Stimulated activated CD8-positive, alpha-beta memory T cell treated with anti-CD3 and anti-CD28 coated beads, Interleukin-12 subunit alpha, Interleukin-12 subunit beta, amount 100 ng/mL, for 24 hours (primary cell): ENCODE measurements around the gene PTAFR.

Source experiments
- DNase-seq: peaks from one replicate; pipeline ENCODE4 v3.0.0-alpha.2; 2020; ENCODE audit errors: extremely low read depth

The PTAFR gene

DNA sequence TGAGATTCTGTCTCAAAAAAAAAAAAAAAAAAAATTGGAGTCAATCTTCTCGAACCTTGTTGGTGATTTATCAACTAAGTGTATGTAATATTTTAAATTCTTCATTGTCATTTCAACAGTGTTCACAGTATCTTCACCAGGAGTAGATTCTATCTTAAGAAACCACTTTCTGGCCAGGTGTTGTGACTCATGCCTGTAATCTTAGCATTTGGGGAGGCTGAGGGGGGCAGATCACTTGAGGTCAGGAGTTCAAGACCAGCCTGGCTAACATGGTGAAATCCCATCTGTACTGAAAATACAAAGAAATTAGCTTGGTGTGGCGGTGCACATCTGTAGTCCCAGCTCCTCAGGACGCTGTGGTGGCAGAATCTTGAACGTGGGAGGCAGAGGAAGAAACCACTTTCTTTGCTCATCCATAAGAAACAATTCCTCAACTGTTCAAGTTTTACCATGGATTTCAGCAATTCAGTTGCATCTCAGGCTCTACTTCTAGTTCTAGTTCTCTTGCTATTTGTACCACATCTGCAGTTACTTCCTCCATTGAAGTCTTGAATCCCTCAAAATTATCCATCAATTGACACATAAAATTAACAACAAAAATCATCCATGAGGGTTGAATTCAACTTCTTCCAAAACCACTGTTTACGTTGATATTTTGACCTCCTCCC, 57.7 kb downstream of the PTAFR start:
- DNase-seq: no peak

DNA sequence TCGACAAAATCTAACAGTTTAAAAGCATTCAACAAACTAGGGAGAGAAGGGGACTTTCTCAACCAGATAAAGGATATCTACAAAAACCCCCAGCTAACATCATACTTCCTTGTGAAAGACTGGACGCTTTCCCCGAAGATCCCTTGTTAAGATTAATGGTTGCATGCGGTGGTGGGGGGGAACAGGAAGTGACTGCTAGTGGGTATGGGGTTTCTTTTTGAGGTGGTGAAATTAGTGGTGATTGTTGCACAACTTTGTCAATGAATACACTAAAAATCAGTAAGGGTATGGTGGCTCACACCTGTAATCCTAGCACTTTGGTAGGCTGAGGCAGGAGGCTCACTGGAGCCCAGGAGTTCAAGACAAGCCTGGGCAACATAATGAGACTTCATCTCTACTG, 61.2 kb downstream of the PTAFR start:
- no peak for DNase-seq

DNA sequence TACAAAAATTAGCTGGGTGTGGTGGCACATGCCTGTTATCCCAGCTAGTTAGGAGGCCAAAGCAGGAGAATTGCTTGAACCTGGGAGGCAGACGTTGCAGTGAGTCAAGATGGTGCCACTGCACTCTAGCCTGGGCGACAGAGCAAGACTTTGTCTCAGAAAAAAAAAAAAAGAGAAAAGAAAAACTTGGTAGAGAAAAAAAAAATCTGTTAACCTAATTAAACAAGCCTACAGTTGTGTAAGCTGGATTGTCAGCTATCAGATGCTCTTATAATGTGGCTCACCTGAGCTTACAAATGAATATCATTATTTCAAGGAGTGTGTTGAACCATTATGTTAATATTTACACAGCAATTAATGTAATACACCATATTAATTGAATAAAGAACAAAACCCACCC, 61.6 kb downstream of the PTAFR start:
- no peak for DNase-seq

DNA sequence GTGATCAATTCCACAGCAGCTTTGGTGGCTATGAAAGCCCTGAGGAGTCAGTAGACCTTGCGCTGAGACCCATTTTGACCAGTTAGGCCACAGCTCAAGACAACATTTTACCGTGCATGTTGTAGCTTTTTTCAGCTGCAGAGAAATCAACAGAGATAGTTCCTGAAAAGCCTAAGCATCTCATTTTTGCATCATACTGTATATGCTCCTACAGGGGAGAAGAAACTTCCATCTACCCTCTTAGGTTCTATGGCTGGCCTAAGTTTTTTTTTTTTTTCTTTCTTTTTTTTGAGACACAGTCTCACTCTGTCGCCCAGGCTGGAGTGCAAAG, 63.3 kb downstream of the PTAFR start:
- no peak for DNase-seq

DNA sequence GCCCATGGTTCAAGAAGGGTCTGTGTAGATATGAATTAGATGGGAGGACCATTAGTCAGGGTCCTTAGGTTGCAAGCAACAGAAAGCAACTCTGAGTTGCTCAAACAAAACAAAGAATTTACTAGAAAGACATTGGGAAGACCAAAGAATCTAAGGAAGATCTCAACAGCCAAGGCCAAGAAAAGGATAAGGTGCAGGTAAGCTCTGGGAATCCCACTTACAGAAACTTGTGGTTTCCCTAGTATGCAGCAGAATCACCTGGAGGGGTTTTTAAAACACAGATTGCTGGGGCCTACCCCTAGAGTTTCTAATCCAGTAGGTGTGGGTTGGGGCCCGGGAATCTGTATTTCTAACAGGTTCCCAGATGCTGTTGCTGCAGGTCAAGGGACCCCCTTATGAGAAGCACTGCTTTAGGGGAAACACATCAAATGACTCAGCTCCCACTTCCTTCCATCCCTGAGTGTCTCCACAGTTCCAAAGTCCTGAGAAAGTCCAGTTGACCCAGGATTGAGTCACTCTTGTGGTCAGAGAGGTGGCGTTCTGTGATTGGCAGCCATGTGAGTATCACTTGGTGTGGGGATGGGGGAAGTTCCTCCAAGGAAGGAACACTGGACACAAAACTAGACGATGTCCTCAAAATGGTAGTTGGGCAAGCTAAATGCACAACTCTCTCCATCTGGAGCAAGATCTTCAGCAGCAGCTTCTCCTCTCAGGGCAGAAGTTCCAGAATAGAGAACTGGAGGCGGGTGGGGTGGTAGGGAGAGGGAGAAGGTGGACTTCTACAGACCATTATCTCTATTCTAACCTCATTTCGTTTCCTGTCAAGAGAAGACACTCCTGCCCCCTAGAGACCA, 63.9 kb downstream of the PTAFR start:
- DNase-seq: no peak

DNA sequence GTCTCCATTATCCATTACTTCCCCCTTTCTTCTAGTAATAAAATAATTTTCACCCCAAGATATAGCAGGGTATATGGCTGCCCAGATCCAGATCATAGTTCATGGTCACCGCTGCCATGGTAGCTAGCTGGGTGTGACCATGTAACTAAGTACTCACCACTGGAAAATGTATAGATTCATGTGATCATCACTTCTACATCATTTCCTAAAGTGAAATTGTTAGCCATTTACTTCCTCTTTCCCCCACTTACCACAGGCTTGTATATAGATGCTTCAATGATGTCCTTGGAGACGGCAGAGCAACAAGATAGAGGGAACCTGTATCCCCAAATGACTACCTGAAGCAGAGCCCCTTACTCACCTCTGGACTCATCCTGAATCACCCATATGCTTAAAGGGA, 65.3 kb downstream of the PTAFR start:
- DNase-seq: no peak

DNA sequence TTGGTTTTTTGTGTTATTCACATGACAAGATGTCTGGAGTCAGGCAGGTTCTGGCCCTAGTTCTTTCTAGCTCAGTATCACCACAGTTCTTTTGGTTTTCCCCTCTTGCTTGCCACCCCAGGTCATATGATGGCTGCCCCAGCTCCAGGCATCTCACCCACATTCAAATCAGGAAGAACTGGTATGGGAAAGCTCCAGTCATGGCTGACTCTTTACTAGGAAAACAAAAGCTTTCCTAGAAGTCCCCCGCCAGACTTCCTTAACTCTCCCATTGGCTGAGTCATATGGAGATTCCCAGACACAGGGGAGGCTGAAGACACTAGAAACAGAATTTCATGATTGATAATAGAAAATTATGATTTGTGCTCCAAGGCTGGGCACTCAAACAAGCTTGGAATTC, 65.9 kb downstream of the PTAFR start:
- DNase-seq: no peak

DNA sequence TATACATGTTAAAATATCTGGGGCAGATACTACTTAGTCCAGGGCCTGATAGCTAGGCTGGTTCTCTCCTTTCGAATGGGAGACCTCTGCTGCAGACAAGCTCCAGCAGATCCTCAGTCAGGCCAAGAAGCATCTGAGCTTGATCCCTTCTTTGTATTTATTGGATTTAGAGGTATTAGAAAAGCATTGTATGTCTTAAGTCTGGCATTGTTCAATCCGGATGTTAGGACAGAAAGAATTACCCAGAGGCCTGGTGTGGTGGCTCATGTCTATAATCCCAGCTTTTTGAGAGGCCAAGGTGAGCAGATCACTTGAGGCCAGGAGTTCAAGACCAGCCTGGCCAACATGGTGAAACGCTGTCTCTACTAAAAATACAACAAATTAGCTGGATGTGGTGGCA, 66.9 kb downstream of the PTAFR start:
- DNase-seq: no peak

DNA sequence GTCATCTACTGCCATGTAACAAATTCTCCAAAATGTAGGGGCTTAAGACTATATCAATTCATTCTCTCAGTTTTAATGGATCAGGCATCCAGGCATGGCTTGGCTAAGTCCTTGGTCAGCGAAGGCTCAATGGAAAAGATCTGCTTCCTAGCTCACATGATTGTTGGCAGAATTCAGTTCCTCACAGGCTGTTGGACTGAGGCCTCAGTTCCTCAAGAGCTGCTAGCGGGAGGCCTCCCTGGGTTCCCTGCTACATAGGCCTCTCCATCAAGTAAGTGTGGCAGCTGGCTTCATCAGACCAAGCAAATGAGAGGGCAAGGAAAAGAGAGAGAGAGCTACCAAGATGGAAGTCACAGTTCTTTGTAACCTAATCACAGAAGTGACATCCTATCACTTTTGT, 68.5 kb downstream of the PTAFR start:
- no peak for DNase-seq

DNA sequence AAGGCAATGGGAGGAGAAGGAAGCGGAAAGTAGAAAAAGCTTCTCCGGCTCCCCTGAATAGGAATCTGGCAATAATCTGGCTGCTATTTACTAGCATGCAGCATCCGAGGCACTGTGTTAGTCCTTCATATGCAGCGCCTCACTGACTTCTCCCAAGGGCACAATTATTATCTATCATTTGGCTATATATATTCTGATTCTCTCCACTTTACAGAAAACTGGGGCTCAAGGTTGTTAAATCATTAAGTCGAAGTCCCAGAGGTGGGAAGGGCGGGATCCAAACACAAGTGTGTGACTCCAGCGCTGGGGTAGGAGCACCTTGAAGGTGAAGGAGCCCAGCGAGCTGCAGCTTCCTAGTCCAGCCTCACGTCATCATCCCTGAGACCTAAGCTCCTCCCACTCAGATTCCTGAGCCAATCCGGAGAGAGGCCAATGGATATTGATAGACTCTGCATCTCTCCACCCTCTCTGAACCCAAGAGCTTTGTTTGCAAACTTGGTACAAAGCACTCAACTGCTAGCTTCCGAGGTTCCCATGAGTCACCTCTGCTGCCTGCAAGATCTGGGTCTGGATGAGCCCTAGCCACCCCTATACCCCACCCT, 71.5 kb downstream of the PTAFR start:
- DNase-seq: no peak

DNA sequence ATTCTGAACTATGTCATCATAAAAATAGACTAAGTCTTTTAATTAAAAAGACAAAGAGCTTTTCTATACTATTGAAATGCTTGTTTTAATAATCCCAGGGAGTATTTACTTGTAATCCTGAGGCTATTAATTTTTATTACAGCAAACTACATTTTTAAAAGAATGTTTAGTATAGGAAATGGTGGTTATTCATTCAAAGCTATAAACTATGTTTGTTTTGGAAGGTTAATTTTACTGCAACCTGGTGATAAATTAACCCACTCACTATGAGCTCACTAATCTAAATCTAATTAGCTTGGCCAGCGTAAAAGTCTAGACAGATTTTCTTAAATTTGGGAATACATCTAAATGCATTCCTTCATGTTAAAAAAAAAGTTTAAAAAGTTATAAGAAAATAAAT, 74.3 kb downstream of the PTAFR start:
- DNase-seq: no peak

DNA sequence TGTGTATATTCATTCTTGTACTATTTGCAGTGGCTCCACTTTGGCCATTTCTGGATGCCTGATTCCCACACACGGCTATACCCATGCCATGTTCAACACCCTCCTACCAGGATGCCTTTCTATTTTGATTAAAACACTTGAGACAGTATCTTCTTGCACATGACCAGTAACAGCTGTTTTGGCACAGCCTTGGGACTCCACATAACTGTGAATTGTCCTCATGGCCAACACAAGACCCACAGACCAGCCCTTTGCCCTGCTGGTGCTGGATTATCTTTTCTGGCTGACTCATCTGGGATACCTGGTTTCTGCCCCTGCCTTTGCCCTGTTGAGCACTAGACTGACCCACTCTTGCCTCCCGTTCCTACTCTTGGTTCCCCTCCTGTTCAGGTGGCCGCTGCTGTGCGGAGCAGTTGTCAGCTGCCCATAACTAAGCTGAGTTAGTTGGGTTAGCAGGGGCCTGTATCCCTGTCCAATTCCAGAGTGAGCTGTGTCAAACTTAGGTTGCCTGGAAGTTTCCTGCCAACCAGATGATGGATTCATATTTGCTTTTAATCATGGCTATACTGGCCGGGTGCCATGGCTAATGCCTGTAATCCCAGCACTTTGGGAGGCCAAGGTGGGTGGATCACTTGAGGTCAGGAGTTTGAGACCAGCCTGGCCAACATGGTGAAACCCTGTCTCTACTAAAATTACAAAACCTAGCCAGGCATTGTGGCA, 77.3 kb downstream of the PTAFR start:
- DNase-seq: no peak
